Activated T-cell treated with anti-CD3 and anti-CD28 coated beads for 4 hours (primary cell): Measurements from ENCODE around the gene COMMD4.

Experiments used
- DNase-seq: peaks from one replicate; pipeline ENCODE4 v3.0.0-alpha.2; 2020

Gene COMMD4

GRCh38 chr15:75357976-75358673 is 22.3 kb downstream of the COMMD4 start:
- DNase-seq = no peak

- no peak for DNase-seq
Observed at GRCh38 chr15:75358771-75359536, 23.1 kb downstream of the COMMD4 start.

- DNase-seq = no peak
Observed at GRCh38 chr15:75359537-75360250, 23.8 kb downstream of the COMMD4 start.

- no peak for DNase-seq
Observed at GRCh38 chr15:75360391-75360790, 24.5 kb downstream of the COMMD4 start.

GRCh38 chr15:75360856-75361255 is 25.0 kb downstream of the COMMD4 start:
- DNase-seq = no peak

- DNase-seq = no peak
Observed at GRCh38 chr15:75361361-75361988, 25.6 kb downstream of the COMMD4 start.

- no peak for DNase-seq
Observed at GRCh38 chr15:75361989-75362641, 26.3 kb downstream of the COMMD4 start.

GRCh38 chr15:75362642-75363249 is 26.9 kb downstream of the COMMD4 start:
- DNase-seq = no peak

GRCh38 chr15:75363786-75364185 is 27.9 kb downstream of the COMMD4 start:
- no peak for DNase-seq

- DNase-seq = no peak
Observed at GRCh38 chr15:75364881-75365280, 29.0 kb downstream of the COMMD4 start.

- no peak for DNase-seq
Observed at GRCh38 chr15:75366163-75366562, 30.3 kb downstream of the COMMD4 start.

- no peak for DNase-seq
Observed at GRCh38 chr15:75367006-75367405, 31.1 kb downstream of the COMMD4 start.

GRCh38 chr15:75367406-75367912 is 31.6 kb downstream of the COMMD4 start:
- DNase-seq = no peak

- peak; percentile 85 for DNase-seq
Observed at GRCh38 chr15:75367913-75368688, 32.2 kb downstream of the COMMD4 start, which contains the start of gene MAN2C1. Gene MAN2C1, minus strand, starts transcription at chr15:75368607. Its CDS starts 24 bp downstream, at chr15:75368583.

GRCh38 chr15:75368689-75369239 is 32.9 kb downstream of the COMMD4 start:
- DNase-seq = no peak

GRCh38 chr15:75369897-75370581 is 34.2 kb downstream of the COMMD4 start:
- no peak for DNase-seq

GRCh38 chr15:75371486-75371885 is 35.6 kb downstream of the COMMD4 start:
- no peak for DNase-seq

- no peak for DNase-seq
Observed at GRCh38 chr15:75371901-75372688, 36.2 kb downstream of the COMMD4 start.

GRCh38 chr15:75380773-75381172 is 44.9 kb downstream of the COMMD4 start:
- no peak for DNase-seq
